K562 (cell line): ENCODE data around the gene C19orf47. TPM values are rescaled to one million over a fixed set of nuclear protein-coding genes. Genes with fewer than 3 reads are reported as not detected.

Source experiments
- ATF1 ChIP-seq, 2 experiments: fragments of 450-650 bp in 1 of 2; IDR thresholded peaks; 2 replicates each; pipeline ENCODE4 v1.6.1; 2016; ENCODE audit warnings: missing compliant biosample characterization in 1 of 2, missing genetic modification characterization in 1 of 2
- BCOR ChIP-seq: fragments of 450-650 bp; IDR thresholded peaks from 2 replicates; pipeline ENCODE4 v1.6.1; 2016
- CUX1 ChIP-seq: fragments of 200-800 bp; sonication (Bioruptor generic); IDR thresholded peaks from 2 replicates; pipeline ENCODE4 v1.6.1; 2016; ENCODE audit warnings: missing genetic modification characterization, missing compliant biosample characterization
- ELF2 ChIP-seq: fragments of 250-450 bp; sonication (Bioruptor Pico); IDR thresholded peaks from 2 replicates; pipeline ENCODE4 v1.5.0; 2021; ENCODE audit warnings: mild to moderate bottlenecking
- FOXM1 ChIP-seq, 2 experiments: fragments of 450-650 bp in 1 of 2; sonication (generic) in 1 of 2; formaldehyde crosslinking in 1 of 2; IDR thresholded peaks; 2 replicates each; pipeline versions ENCODE4 v1.6.1 to v1.9.0; 2017 to 2022; ENCODE audit warnings: low read depth in 2 of 2, mild to moderate bottlenecking in 2 of 2, missing genetic modification reagents in 1 of 2, moderate library complexity in 1 of 2
- GABPB1 ChIP-seq: sonication (generic); formaldehyde crosslinking; IDR thresholded peaks from 2 replicates; pipeline ENCODE4 v1.8.0; 2022; ENCODE audit warnings: mild to moderate bottlenecking, missing genetic modification reagents
- GTF2E2 ChIP-seq: fragments of 200-800 bp; sonication (Bioruptor generic); IDR thresholded peaks from 2 replicates; pipeline ENCODE4 v1.6.1; 2016; ENCODE audit warnings: missing genetic modification characterization, missing compliant biosample characterization
- KDM5B ChIP-seq: fragments of 200-600 bp; sonication (generic); IDR thresholded peaks from 2 replicates; pipeline ENCODE4 v1.6.1; 2012; ENCODE audit warnings: low read depth, mild to moderate bottlenecking, moderate library complexity, low read length, control low read depth, inconsistent platforms; ENCODE audit not compliant: insufficient replicate concordance
- NR4A1 ChIP-seq, 2 experiments: fragments of 250-450 bp in 1 of 2; fragments of 450-650 bp in 1 of 2; sonication (Bioruptor Pico) in 1 of 2; IDR thresholded peaks; 2 replicates each; pipeline versions ENCODE4 v1.4.0 to v1.6.1; 2016 to 2020; ENCODE audit warnings: mild to moderate bottlenecking in 2 of 2, missing compliant biosample characterization in 1 of 2, missing genetic modification characterization in 1 of 2, moderate library complexity in 1 of 2
- SIN3A ChIP-seq, 2 experiments: fragments of 150-350 bp in 1 of 2; IDR thresholded peaks; 2 replicates each; pipeline ENCODE4 v1.6.1; 2011 to 2016; ENCODE audit warnings: borderline replicate concordance in 2 of 2, low read depth in 2 of 2, low read length in 2 of 2, mild to moderate bottlenecking in 2 of 2, moderate library complexity in 2 of 2; ENCODE audit not compliant: control insufficient read depth in 1 of 2
- ZBTB9 ChIP-seq: fragments of 450-650 bp; formaldehyde crosslinking; IDR thresholded peaks from 2 replicates; pipeline ENCODE4 v1.4.0; 2020; ENCODE audit warnings: mild to moderate bottlenecking, moderate library complexity
- ZHX1 ChIP-seq: fragments of 150-350 bp; conservative IDR thresholded peaks from 2 replicates; pipeline ENCODE4 v1.6.1; 2014; ENCODE audit warnings: low read length
- ZNF224 ChIP-seq: sonication (generic); formaldehyde crosslinking; IDR thresholded peaks from 2 replicates; pipeline ENCODE4 v1.8.0; 2022; ENCODE audit warnings: mild to moderate bottlenecking, missing genetic modification reagents
- polyA plus RNA-seq, 8 experiments: library from polyadenylated mRNA; depleted of rRNA in 4 of 8; stranded (reverse) in 5 of 8; unstranded in 3 of 8; fragments of >200 nt; fragmentation: Nextera tagmentation in 2 of 8; fragmentation: Illumina TruSeq in 1 of 8; extraction: Ambion mirVana in 2 of 8; extraction: Trizol in 1 of 8; gene quantifications; 2 replicates each; pipeline versions ENCODE4 v1.2.1 to v1.2.3, GENCODE V29; 2011 to 2014; ENCODE audit warnings: inconsistent platforms in 1 of 8, missing spikeins in 1 of 8
- total RNA-seq, 7 experiments: library from RNA; depleted of rRNA in 6 of 7; stranded (reverse); fragments of >200 nt in 6 of 7; fragmentation: Illumina TruSeq in 2 of 7; extraction: Trizol in 2 of 7; gene quantifications; 2 replicates each; pipeline versions ENCODE4 v1.2.1 to v1.2.3, GENCODE V29; 2011 to 2021; ENCODE audit warnings: low replicate concordance in 1 of 7

Gene C19orf47
- total and polyA plus RNA-seq, 9 of the 15 experiments (the other 6 are each of a cell fraction or from before 2014, with no cell fraction given) = 0.08 to 26.1 (median 14.7) TPM

GRCh38 chr19:40285353-40286234 lies 62.6 kb downstream of the C19orf47 start (continued):
- TF ChIP-seq KDM5B (peak; percentile 55), ZNF224 (CRISPR knock-in tag) (no peak), FOXM1 (IDR thresholded peaks at IDR 0.05; ENCODE audit: low read depth) (peak; percentile 59), FOXM1 (CRISPR knock-in tag; IDR thresholded peaks at IDR 0.05; ENCODE audit: low read depth) (no peak), GTF2E2 (tag) (peak; percentile 83; the same call in 1 of the 2 replicates), ELF2 (CRISPR knock-in tag) (0 out of 2 replicates have a peak, but pooled peaks have one; percentile 48), SIN3A (IDR thresholded peaks at IDR 0.05; ENCODE audit: borderline replicate concordance in 2 of 2, control insufficient read depth in 1 of 2, low read depth in 2 of 2, low read length in 2 of 2) (no peak), NR4A1 (CRISPR knock-in tag; IDR thresholded peaks at IDR 0.05) (no peak), NR4A1 (tag; IDR thresholded peaks at IDR 0.05) (0 out of 2 replicates have a peak, but pooled peaks have one; percentile 44), GABPB1 (CRISPR knock-in tag) (peak; percentile 88), ZBTB9 (0 out of 2 replicates have a peak, but pooled peaks have one; percentile 57), CUX1 (CRISPR knock-in tag) (no peak), ATF1 (CRISPR knock-in tag; IDR thresholded peaks at IDR 0.05) (no peak), ATF1 (tag; IDR thresholded peaks at IDR 0.05) (peak; percentile 87), ZHX1 (no peak), BCOR (peak; percentile 100)
